GM11168 (cell line): ENCODE data around the gene PSKH1.
"Not testable (repeated sequence)": the region's sequence is repeated elsewhere in the genome, so short reads cannot be mapped to it uniquely, and the experiment has no call there.

Experiments used
- in situ Hi-C: fragments of 300-500 bp; cut with MboI; formaldehyde crosslinking; loops from one replicate; pipeline ENCODE4 v1.12.0; 2022; ENCODE audit warnings: low sequenced_read_pairs; ENCODE audit not compliant: unreplicated experiment

PSKH1 gene

DNA sequence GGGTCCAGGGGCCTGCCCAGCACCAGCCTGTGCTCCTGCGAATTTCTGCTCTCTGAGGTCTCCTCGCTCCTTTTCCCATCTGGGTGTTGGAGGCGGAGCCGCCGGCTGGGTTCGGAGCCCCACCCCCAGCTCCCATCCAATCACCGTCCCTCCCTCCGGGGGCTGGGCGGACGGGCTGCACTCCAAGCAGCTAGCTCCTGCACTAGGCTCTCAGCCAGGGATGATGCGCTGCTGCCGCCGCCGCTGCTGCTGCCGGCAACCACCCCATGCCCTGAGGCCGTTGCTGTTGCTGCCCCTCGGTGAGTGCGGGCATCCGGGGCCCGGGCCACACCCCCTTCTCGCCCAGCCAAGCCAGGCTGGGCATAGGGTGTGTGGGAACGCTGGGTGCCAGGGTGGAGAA, 8.4 kb upstream of the PSKH1 start, which contains the start of gene NRN1L:
Gene NRN1L, plus strand, starts transcription at position 202 of the 400 bp plus-strand sequence. Its CDS starts 19 bp downstream, at position 221.
- in situ Hi-C loops = no loop called here

DNA sequence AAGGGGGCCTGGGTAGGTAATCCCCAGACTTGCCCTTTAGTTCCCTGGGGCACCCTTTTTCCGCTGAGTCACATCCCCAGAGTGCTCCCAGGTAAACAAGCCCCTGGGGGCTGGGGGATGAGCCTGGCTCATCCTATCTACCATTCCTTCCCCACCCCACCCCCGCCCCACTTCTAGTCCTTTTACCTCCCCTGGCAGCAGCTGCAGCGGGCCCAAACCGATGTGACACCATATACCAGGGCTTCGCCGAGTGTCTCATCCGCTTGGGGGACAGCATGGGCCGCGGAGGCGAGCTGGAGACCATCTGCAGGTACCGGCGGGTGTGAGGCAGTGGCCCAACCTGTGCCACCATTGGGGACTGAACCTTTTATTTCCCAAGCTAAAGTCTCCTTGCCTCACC, 7.5 kb upstream of the PSKH1 start:
- in situ Hi-C loops = no loop called here

DNA sequence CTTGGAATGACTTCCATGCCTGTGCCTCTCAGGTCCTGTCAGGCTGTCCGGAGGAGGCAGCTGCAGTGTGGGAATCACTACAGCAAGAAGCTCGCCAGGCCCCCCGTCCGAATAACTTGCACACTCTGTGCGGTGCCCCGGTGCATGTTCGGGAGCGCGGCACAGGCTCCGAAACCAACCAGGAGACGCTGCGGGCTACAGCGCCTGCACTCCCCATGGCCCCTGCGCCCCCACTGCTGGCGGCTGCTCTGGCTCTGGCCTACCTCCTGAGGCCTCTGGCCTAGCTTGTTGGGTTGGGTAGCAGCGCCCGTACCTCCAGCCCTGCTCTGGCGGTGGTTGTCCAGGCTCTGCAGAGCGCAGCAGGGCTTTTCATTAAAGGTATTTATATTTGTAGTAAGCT, 7.1 kb upstream of the PSKH1 start:
- in situ Hi-C loops = no loop called here

DNA sequence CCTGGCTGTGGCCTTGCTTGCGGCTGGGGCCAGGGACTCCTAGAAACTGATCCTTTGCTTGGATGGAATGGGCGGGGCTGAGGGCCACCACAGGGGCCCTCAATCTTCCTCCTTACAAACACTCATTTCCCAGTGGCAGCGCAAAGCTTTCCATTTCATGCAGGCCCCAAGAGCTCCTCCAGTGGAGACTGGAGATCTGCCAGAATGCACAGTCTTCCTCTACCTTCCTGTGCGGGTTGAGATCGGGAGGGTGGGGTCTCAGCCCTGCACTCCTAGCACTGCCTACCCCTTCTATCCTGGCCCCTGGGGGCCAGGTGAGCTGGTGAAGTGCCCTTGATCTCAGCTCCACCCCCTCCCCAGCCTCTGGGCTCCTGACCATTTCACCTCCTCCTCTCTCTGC, 6.7 kb upstream of the PSKH1 start:
- in situ Hi-C loops = no loop called here

DNA sequence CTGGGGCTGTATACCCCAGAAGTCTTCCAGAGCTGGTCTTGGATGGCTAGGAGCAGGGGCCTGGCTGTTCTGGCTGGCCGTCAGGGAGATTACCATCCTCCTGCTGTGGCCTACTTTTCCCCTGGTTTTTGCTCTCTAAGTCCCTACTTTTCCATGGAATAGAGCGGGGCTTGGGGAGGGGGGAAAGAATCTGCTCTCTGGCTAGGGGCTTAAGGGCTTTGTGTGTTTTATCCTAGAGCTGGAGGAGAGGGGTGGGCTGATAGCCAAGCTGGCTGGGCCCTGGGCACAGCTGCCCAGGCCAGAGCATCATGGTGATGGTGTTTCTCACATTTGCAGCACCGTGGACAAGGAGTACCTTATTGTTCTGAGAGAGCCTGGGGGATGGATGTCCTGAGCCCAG, 4.7 kb upstream of the PSKH1 start:
- in situ Hi-C loops = no loop called here

DNA sequence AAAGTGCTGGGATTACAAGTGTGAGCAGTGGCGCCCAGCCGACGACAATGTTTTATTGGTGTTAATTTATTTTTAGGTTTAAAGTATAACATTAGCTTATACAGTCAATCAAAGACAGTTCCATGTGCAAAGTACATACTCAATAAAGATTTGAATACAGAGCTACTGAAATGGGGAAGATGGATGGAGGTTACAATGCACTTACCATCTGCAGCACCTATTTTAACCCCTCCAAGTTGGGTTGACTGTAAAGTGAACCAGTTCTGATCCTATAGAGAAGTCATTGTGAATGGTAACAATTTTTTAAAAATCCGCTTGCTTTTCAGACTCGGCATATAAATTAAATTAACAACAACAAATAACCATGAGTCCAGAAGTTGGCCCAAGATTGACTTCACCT, 679 bp upstream of the PSKH1 start:
- in situ Hi-C loops = no loop called here

GRCh38 chr16:67893743-67894399, 817 bp downstream of the PSKH1 start:
- in situ Hi-C loops = no loop called here

DNA sequence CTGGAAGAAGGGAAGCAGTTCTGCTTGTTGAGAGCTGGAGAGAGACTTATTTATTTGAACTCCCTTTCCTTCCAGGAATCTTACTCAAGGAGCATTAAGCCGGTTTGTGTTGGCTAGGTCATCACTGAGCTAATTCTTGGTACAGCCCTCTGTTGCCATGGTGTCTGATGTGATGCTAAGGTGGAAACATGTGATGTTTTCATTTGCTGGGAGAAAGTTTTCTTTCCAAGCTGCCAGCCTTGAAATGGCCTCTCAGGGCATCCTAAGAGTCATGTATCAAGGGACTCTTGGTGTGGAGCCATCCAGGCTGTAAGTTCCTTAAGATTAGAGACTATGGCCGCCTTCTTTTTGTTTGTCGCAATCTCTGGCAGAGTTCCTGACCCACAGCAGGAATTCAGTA, 4.2 kb downstream of the PSKH1 start:
- in situ Hi-C loops = no loop called here

DNA sequence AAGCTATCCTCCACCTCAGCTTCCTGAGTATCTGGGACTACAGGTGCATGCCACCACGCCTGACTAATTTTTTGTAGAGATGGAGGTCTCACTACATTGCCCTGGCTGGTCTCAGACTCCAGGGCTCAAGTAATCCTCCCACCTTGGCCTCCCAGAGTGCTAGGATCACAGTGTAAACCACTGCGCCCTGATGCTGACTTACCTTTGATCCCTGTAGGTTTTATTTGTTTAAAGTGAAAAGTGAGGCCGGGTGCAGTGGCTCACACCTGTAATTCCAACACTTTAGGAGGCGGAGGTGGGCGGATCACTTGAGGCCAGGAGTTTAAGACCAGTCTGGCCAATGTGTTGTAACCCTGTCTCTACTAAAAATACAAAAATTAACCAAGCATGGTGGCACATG, 8.7 kb downstream of the PSKH1 start:
- in situ Hi-C loops = no loop called here

GRCh38 chr16:67902831-67903230, 9.8 kb downstream of the PSKH1 start:
- in situ Hi-C loops = no loop called here

DNA sequence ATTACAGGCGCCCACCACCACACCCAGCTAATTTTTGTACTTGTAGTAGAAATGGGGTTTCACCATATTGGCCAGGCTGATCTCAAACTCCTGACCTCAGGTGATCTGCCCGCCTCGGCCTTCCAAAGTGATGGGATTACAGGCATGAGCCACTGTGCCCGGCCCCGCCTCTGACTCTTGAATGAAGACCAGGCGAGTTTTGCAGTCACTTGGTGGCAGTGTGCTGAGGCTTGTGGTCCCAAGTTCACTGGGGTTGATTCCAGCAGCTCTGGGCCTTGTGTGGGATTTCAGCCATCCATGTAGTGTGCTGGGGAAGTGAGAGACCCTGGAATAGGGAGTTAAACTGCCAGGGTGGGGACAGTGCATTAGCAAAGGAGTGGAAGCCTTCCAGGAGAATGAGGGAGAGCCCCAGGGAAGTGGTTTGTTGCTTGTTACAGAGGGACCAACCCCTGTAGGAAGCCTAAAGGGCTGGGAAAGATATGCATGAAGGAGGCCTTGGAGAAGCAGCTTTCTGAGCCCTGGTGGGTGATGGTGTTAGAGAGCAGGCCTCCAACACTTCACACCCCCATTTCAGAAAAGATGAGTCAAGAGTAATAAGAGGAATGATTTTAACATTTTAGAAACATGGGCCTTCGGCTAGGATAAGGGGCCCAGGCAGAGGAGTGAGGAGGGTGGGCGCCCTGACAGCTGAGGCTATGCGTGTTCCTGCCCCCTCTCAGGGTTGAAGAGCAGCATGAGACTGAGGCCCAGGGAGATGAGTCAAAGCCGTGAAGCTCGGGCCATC, 14.5 kb downstream of the PSKH1 start:
- in situ Hi-C loops = no loop called here

GRCh38 chr16:67909056-67909742, 16.1 kb downstream of the PSKH1 start:
- in situ Hi-C loops = no loop called here

GRCh38 chr16:67910158-67910557, 17.1 kb downstream of the PSKH1 start:
- in situ Hi-C loops = no loop called here

- in situ Hi-C loops = no loop called here
Measured at GRCh38 chr16:67914758-67915495, 21.9 kb downstream of the PSKH1 start.

DNA sequence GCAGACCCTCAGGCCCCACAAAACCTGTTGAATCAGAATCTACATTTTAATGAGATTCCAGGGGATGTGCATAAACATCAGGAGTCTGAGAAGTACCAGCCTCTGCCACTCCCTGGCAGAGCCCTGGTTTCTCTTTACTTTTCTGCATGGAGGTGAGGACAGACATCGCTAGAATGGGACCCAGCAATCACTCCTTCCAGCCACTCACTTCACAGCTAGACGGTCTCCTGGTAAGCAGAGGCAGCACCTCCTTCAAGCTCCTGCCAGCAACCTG, 22.4 kb downstream of the PSKH1 start:
- in situ Hi-C loops = not testable (repeated sequence)

DNA sequence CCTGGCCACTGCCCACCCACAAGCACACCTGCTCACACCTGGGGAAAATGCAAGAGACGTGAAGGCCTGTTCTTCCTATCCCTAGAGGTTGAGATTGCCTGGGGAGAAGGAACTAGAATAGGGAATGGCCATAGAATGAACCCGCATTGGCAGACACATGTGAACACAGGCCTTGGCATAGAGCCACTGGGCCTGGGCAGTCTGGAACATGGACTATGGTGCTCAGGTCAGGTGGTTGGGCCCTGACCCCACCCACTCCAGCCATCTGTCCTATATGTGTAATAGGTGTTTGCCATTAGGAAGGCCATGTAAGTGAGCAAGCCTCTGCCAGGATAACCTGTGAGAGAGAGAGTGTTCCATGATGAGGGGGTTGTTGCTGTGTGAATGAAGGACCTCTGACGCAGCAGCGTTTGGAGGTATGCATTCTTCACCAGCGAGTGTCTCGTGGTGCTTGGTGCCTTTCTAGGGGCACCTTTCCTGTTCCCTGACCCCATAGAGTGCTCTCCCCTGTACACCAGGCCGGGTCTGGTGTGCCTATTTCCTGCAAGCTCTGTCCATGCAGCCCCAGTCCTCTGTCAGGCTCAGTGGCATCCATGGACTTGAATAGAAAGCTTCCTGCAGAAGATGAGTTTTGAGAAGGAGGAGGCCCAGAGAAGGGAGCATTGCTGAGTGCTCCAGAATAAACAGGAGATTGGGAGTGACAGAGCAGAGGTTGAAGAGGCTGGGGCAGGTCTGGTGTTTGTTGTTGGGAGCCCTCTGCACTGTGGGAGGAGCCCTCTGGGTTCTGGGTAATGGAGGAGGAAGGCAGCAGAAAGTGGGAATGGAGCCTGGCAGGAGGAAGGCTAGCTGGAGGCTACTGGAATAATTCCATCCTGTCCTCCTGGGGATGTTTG, 23.0 kb downstream of the PSKH1 start:
- in situ Hi-C loops = no loop called here

- in situ Hi-C loops = no loop called here
Measured at GRCh38 chr16:67917140-67917851, 24.2 kb downstream of the PSKH1 start.

DNA sequence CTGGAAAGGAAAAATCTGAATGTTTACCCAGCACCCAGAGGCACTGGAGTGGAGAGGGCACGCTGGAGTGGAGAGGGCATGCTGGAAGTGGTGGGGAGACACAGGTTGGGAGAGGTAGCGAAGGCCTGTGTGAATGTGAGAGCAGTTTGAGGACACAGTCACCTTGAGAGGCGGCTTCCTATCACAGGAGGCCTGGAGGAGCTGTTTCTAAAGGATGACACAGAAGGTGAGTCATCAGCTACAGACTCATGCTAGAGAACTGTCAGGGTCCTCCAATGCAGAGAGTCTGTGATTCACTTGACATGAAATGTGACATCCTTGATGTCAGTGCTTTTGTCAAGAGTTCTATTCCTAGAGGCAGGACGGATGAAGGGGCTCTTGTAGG, 24.8 kb downstream of the PSKH1 start:
- in situ Hi-C loops = no loop called here

DNA sequence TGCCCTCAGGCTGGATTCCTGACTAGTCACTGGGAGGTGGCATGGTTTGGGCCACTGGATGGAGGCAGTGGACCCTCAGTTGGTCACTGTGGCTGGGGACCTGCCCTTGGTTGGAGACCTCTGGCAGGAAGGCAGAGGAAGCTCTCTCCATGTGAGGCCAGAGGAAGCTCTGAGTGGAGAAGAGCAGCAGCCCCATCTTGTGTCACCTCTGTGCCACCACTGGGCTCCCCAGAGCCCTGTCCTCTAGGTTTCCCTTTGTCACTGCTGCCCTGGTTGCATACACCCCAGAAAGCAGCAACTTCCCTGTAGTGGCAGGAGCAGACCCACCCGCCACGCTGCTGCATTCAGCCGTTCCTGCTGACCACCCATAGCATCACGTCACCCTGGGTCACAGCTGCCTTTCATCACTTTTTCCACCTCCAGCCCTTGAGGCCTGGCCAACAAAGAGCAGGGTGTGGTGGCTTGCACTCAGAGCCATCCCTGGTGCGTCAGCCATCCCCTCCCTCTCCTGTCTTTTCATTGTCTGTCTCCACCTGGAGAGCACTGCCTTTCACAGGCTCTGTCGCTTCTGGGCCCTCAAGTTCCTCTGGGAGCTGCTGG, 26.7 kb downstream of the PSKH1 start:
- in situ Hi-C loops = no loop called here
